GM21390 (cell line): ENCODE measurements around the gene CHURC1.

Experiments
- ATAC-seq: cut with Tn5 transposase; IDR thresholded peaks from one replicate; pipeline ENCODE4 v1.9.1; 2021; ENCODE audit not compliant: unreplicated experiment

The CHURC1 gene

DNA sequence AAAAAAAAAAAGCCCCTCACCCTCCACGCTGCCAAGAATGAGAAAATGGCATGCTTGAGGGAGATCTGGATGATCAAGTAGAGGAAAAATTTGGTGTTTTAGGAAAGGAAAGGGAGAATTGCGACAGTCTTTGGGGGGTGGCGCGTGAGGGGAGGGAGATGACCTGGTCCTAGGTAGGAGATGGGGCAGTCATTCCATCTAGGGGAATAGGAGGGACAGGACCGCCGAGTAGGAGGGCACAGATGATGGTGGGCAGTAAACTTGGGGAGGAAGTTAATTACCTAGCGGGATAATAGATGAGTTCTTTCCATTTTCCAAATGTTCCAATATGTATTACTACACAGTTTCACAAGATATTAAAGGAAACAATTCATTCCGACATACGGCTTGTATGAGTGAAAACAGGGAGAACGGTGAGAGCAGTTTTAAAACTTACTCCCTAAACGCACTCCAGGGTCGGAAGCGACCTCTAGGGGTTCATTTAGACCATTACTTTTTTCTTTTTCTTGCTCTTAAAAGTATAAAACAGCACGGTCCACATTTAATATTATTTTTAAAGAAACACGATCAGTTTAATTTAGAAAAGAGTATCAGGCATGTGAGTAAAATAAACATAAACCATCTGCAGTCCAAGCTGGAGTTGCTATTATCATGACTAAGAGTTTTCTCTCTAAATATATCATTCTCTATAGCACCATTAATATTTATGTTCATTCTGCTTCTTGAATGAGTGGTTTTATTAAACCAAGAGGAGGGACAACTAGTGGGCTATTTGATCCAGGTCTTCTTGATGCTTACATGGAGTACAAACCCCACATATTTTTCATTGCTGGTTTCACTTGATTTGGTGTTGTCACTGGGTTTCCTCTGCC, 69.4 kb downstream of the CHURC1 start:
- ATAC-seq: no peak
